ENCODE data around the gene RAD51B. TPM values are rescaled to one million over a fixed set of nuclear protein-coding genes. Genes with fewer than 3 reads are reported as not detected.
A peak's percentile ranks its signal among the peaks of the same experiment; 100 is the strongest.

RAD51B gene
- polyA plus RNA-seq, 1 experiment: 6.6 TPM

GRCh38 chr14:68132563-68133121 lies 313.1 kb downstream of the RAD51B start:
- no peak overlapping the region for H3K4me3 ChIP-seq (ENCODE audit: low read depth, low read length)
- H3K27ac ChIP-seq (ENCODE audit: low read depth, low read length): no peak overlapping the region
- H3K9me3 ChIP-seq (ENCODE audit: control insufficient read depth, insufficient read depth, low read length): no peaks in the 10 kb centered on the region
- no peak for DNase-seq (ENCODE audit: low read depth, low spot score)
- ChIA-PET CTCF (interaction anchor here (1.1 kb wide), 1 partner anchor 188 kb away, joined by 4 read pairs; no protein-coding TSS in a partner anchor), POLR2A (no interaction called here)
- H3K27me3 ChIP-seq (ENCODE audit: control insufficient read depth, insufficient read depth, low read length): no peaks in the 10 kb centered on the region
- TF ChIP-seq CTCF (IDR thresholded peaks at IDR 0.05; ENCODE audit: low read depth, low read length): no peak

GRCh38 chr14:68133856-68134255 lies 314.3 kb downstream of the RAD51B start:
- Histone ChIP-seq H3K27ac (ENCODE audit: low read depth, low read length) (no peak overlapping the region), H3K4me3 (ENCODE audit: low read depth, low read length) (no peak overlapping the region), H3K27me3 (ENCODE audit: control insufficient read depth, insufficient read depth, low read length) (no peaks in the 10 kb centered on the region), H3K9me3 (ENCODE audit: control insufficient read depth, insufficient read depth, low read length) (no peaks in the 10 kb centered on the region)
- ChIA-PET POLR2A (no interaction called here), CTCF (no interaction called here)
- no peak for TF ChIP-seq CTCF (IDR thresholded peaks at IDR 0.05; ENCODE audit: low read depth, low read length)
- DNase-seq (ENCODE audit: low read depth, low spot score): no peak

- Histone ChIP-seq H3K4me3 (ENCODE audit: low read depth, low read length) (no peak overlapping the region), H3K27me3 (ENCODE audit: control insufficient read depth, insufficient read depth, low read length) (no peaks in the 10 kb centered on the region), H3K9me3 (ENCODE audit: control insufficient read depth, insufficient read depth, low read length) (no peaks in the 10 kb centered on the region), H3K27ac (ENCODE audit: low read depth, low read length) (no peak overlapping the region)
- TF ChIP-seq CTCF (IDR thresholded peaks at IDR 0.05; ENCODE audit: low read depth, low read length): no peak
- ChIA-PET POLR2A (no interaction called here), CTCF (interaction anchor here (1.2 kb wide), 1 partner anchor 653 kb away, joined by 3 read pairs; no protein-coding TSS in a partner anchor)
- no peak for DNase-seq (ENCODE audit: low read depth, low spot score)
Measured at GRCh38 chr14:68135028-68135427, 315.4 kb downstream of the RAD51B start.

- no peak overlapping the region for H3K27ac ChIP-seq (ENCODE audit: low read depth, low read length)
- H3K9me3 ChIP-seq (ENCODE audit: control insufficient read depth, insufficient read depth, low read length): no peaks in the 10 kb centered on the region
- CTCF ChIA-PET: interaction anchor here (1.2 kb wide), 1 partner anchor 653 kb away, joined by 3 read pairs; no protein-coding TSS in a partner anchor
- H3K4me3 ChIP-seq (ENCODE audit: low read depth, low read length): no peak overlapping the region
- POLR2A ChIA-PET: no interaction called here
- no peak for DNase-seq (ENCODE audit: low read depth, low spot score)
- H3K27me3 ChIP-seq (ENCODE audit: control insufficient read depth, insufficient read depth, low read length): no peaks in the 10 kb centered on the region
- no peak for TF ChIP-seq CTCF (IDR thresholded peaks at IDR 0.05; ENCODE audit: low read depth, low read length)
Measured at GRCh38 chr14:68135566-68135965, 316.0 kb downstream of the RAD51B start.

- peak; percentile 80 for DNase-seq (ENCODE audit: low read depth, low spot score)
- no peaks in the 10 kb centered on the region for H3K9me3 ChIP-seq (ENCODE audit: control insufficient read depth, insufficient read depth, low read length)
- POLR2A ChIA-PET: no interaction called here
- H3K27ac ChIP-seq (ENCODE audit: low read depth, low read length): peak overlapping the region; percentile 52
- H3K4me3 ChIP-seq (ENCODE audit: low read depth, low read length): no peak overlapping the region
- H3K27me3 ChIP-seq (ENCODE audit: control insufficient read depth, insufficient read depth, low read length): no peaks in the 10 kb centered on the region
- CTCF ChIA-PET: interaction anchor here (0.6 kb wide), 1 partner anchor 15 kb away, joined by 3 read pairs; no protein-coding TSS in a partner anchor
- TF ChIP-seq CTCF (IDR thresholded peaks at IDR 0.05; ENCODE audit: low read depth, low read length): no peak
Measured at GRCh38 chr14:68137704-68138619, 318.4 kb downstream of the RAD51B start.

All from AG04450 (cell line).